Esophagus muscularis mucosa (tissue), 4 donors: Measurements from ENCODE around the gene ADSL. TPM values are rescaled to one million over a fixed set of nuclear protein-coding genes. Genes with fewer than 3 reads are reported as not detected.

ENCODE experiments used
- DNase-seq: peaks from one replicate; pipeline ENCODE4 v3.0.0-alpha.2; 2017; ENCODE audit errors: extremely low spot score
- H3K27ac ChIP-seq, 4 donors: fragments of 200-600 bp; sonication (generic); replicated peaks in 1 of 4; 1 replicate in 3 of 4; 2 replicates in 1 of 4; pipeline ENCODE4 v1.5.1; 2016 to 2019; ENCODE audit warnings: mild to moderate bottlenecking in 1 of 4
- H3K27me3 ChIP-seq, 4 donors: fragments of 200-600 bp; sonication (generic); one replicate each; pipeline versions ENCODE4 v1.5.1 to v1.6.0; 2016 to 2019
- H3K36me3 ChIP-seq, 4 donors: fragments of 200-600 bp; sonication (generic); one replicate each; pipeline ENCODE4 v1.5.1; 2016 to 2019
- H3K4me1 ChIP-seq, 4 donors: fragments of 200-600 bp; sonication (generic); one replicate each; pipeline ENCODE4 v1.5.1; 2016 to 2019
- H3K4me3 ChIP-seq, 4 donors: fragments of 200-600 bp; sonication (generic); 1 replicate in 2 of 4; 2 replicates in 2 of 4; pipeline ENCODE4 v1.5.1; 2016 to 2019; ENCODE audit warnings: mild to moderate bottlenecking in 4 of 4, moderate library complexity in 1 of 4
- H3K9me3 ChIP-seq, 4 donors: fragments of 200-600 bp; sonication (generic); 1 replicate in 3 of 4; 2 replicates in 1 of 4; pipeline ENCODE4 v1.5.1; 2016 to 2019
- CTCF ChIP-seq, 3 experiments: fragments of 200-600 bp in 2 of 3; fragments of 450-650 bp in 1 of 3; sonication (generic) in 2 of 3; IDR thresholded peaks; one replicate each; pipeline ENCODE4 v1.5.1; 2017 to 2019; ENCODE audit warnings: antibody characterized with exemption in 3 of 3, mild to moderate bottlenecking in 2 of 3, moderate library complexity in 1 of 3
- EP300 ChIP-seq: sonication (generic); formaldehyde crosslinking; IDR thresholded peaks from one replicate; pipeline ENCODE4 v1.6.1; 2017; ENCODE audit warnings: antibody characterized with exemption
- POLR2A ChIP-seq: fragments of 450-650 bp; IDR thresholded peaks from one replicate; pipeline ENCODE4 v1.6.1; 2017; ENCODE audit warnings: antibody characterized with exemption, moderate library complexity, mild to moderate bottlenecking, low read depth
- POLR2AphosphoS5 ChIP-seq, 2 donors: sonication (generic); formaldehyde crosslinking; IDR thresholded peaks; one replicate each; pipeline ENCODE4 v1.6.1; 2017; ENCODE audit warnings: antibody characterized with exemption in 2 of 2
- WGBS: methylation state at CpG from one replicate; pipeline ENCODE4 v1.1.5; 2018; 5-methylcytosine and 5-hydroxymethylcytosine counted together
- intact Hi-C: fragments of 100-400 bp; cut with DNase I; formaldehyde crosslinking; loops from one replicate; pipeline ENCODE4 v1.15.1; 2023
- total RNA-seq, 4 donors: library from RNA; depleted of rRNA; stranded (reverse); fragments of >200 nt; gene quantifications; one replicate each; pipeline versions ENCODE4 v1.1.0 to v1.2.1, GENCODE V29; 2016

The ADSL gene
- total RNA-seq, 4 donors from 2014 or later = 58.7 to 91.1 (median 76.3) TPM

GRCh38 chr22:40403141-40403540 lies 56.8 kb downstream of the ADSL start:
- DNase-seq = no peak
- Histone ChIP-seq H3K27me3 (no peaks in the 10 kb centered on the region), H3K9me3 (no peaks in the 10 kb centered on the region), H3K36me3 (peaks cover 35 to 78% (median 69%) of the 10 kb centered on the region in 4 donors), H3K4me3 (no peak overlapping the region), H3K27ac (no peak overlapping the region), H3K4me1 (peaks cover 0 to 8% (median 0%) of the 10 kb centered on the region in 4 donors)
- TF ChIP-seq POLR2AphosphoS5 (IDR thresholded peaks at IDR 0.05) (no peak), POLR2A (no peak), CTCF (IDR thresholded peaks at IDR 0.05) (no peak), EP300 (no peak)
- intact Hi-C loops = no loop called here
- 100% methylated on average over 3 of the region's 3 CpGs for WGBS

GRCh38 chr22:40403651-40404050 lies 57.4 kb downstream of the ADSL start:
- TF ChIP-seq POLR2AphosphoS5 (IDR thresholded peaks at IDR 0.05) (no peak), EP300 (no peak), CTCF (IDR thresholded peaks at IDR 0.05) (no peak), POLR2A (no peak)
- peaks cover 0 to 8% (median 0%) of the 10 kb centered on the region in 4 donors for H3K4me1 ChIP-seq
- no peak for DNase-seq
- no peak overlapping the region for H3K4me3 ChIP-seq
- intact Hi-C loops = no loop called here
- H3K36me3 ChIP-seq = peaks cover 40 to 83% (median 74%) of the 10 kb centered on the region in 4 donors
- H3K9me3 ChIP-seq = no peaks in the 10 kb centered on the region
- WGBS = 94% methylated on average over 7 of the region's 7 CpGs
- H3K27ac ChIP-seq = no peak overlapping the region
- H3K27me3 ChIP-seq = no peaks in the 10 kb centered on the region

- no peak for DNase-seq
- peaks cover 48 to 92% (median 83%) of the 10 kb centered on the region in 4 donors for H3K36me3 ChIP-seq
Measured at GRCh38 chr22:40404251-40405177, 58.2 kb downstream of the ADSL start.

GRCh38 chr22:40405178-40406062 lies 59.1 kb downstream of the ADSL start:
- no peaks in the 10 kb centered on the region for H3K4me1 ChIP-seq
- 100% methylated on average over 2 of the region's 28 CpGs for WGBS
- peaks cover 57 to 99% (median 92%) of the 10 kb centered on the region in 4 donors for H3K36me3 ChIP-seq
- TF ChIP-seq CTCF (IDR thresholded peaks at IDR 0.05) = no peak
- TF ChIP-seq EP300 = no peak
- TF ChIP-seq POLR2A = no peak
- TF ChIP-seq POLR2AphosphoS5 (IDR thresholded peaks at IDR 0.05) = no peak
- intact Hi-C loops = no loop called here
- DNase-seq = no peak
- no peak overlapping the region for H3K27ac ChIP-seq
- H3K4me3 ChIP-seq = no peak overlapping the region
- no peaks in the 10 kb centered on the region for H3K27me3 ChIP-seq
- no peaks in the 10 kb centered on the region for H3K9me3 ChIP-seq

More at GRCh38 chr22:40404251-40405177, 58.2 kb downstream of the ADSL start:
- TF ChIP-seq EP300 (no peak), POLR2A (no peak), POLR2AphosphoS5 (IDR thresholded peaks at IDR 0.05) (no peak), CTCF (IDR thresholded peaks at IDR 0.05) (no peak)
- WGBS = 78% methylated on average over 12 of the region's 25 CpGs
- Histone ChIP-seq H3K4me3 (no peak overlapping the region), H3K27ac (no peak overlapping the region), H3K27me3 (no peaks in the 10 kb centered on the region), H3K9me3 (no peaks in the 10 kb centered on the region), H3K4me1 (peaks cover 0 to 8% (median 0%) of the 10 kb centered on the region in 4 donors)
- intact Hi-C loops = no loop called here
